Adrenal gland (tissue), 12 donors: ENCODE data around the gene TUBA4B. TPM values are rescaled to one million over a fixed set of nuclear protein-coding genes. Genes with fewer than 3 reads are reported as not detected.

Experiments used
- DNase-seq, 7 donors: peaks; one replicate each; pipeline ENCODE4 v3.0.0-alpha.2; 2019 to 2020
- H3K27ac ChIP-seq, 5 donors: fragments of 200-600 bp; sonication (generic) in 4 of 5; 1 replicate in 3 of 5; 2 replicates in 2 of 5; pipeline versions ENCODE4 v1.5.1 to v1.8.0; 2016 to 2020; ENCODE audit warnings: mild to moderate bottlenecking in 1 of 5
- H3K27me3 ChIP-seq: fragments of 200-600 bp; 2 replicates; pipeline ENCODE4 v1.8.0; 2021
- H3K36me3 ChIP-seq, 2 donors: fragments of 200-600 bp; replicated peaks in 1 of 2; 1 replicate in 1 of 2; 2 replicates in 1 of 2; pipeline versions ENCODE4 v1.5.1 to v1.8.0; 2018 to 2022
- H3K4me1 ChIP-seq, 2 donors: fragments of 200-600 bp; replicated peaks in 1 of 2; 1 replicate in 1 of 2; 2 replicates in 1 of 2; pipeline versions ENCODE4 v1.5.1 to v1.8.0; 2018 to 2021
- H3K4me3 ChIP-seq, 4 donors: fragments of 200-600 bp; sonication (generic) in 3 of 4; one replicate each; pipeline ENCODE4 v1.5.1; 2016 to 2018
- H3K9me3 ChIP-seq, 3 donors: fragments of 200-600 bp; sonication (generic) in 1 of 3; replicated peaks in 1 of 3; 1 replicate in 2 of 3; 2 replicates in 1 of 3; pipeline versions ENCODE4 v1.5.1 to v1.8.0; 2016 to 2021
- CTCF ChIP-seq, 6 experiments: fragments of 450-650 bp in 4 of 6; fragments of 200-600 bp in 2 of 6; sonication (generic) in 1 of 6; IDR thresholded peaks; 1 replicate in 5 of 6; 2 replicates in 1 of 6; pipeline versions ENCODE4 v1.5.1 to v1.8.0; 2016 to 2021; ENCODE audit warnings: antibody characterized with exemption in 6 of 6, mild to moderate bottlenecking in 2 of 6, moderate library complexity in 1 of 6
- POLR2A ChIP-seq, 2 donors: fragments of 450-650 bp; IDR thresholded peaks; one replicate each; pipeline ENCODE4 v1.6.1; 2017; ENCODE audit warnings: antibody characterized with exemption in 2 of 2, mild to moderate bottlenecking in 2 of 2, moderate library complexity in 1 of 2
- WGBS, 4 donors: extraction: QIAGEN DNeasy Blood & Tissue Kit in 2 of 4; methylation state at CpG; one replicate each; pipeline versions ENCODE4 v1.1.5 to v1.1.7; 2013 to 2017; 5-methylcytosine and 5-hydroxymethylcytosine counted together
- intact Hi-C, 2 donors: fragments of 100-400 bp; cut with DNase I; formaldehyde crosslinking; loops; one replicate each; pipeline versions ENCODE4 v1.14.1 to v1.15.0; 2022 to 2023
- polyA plus RNA-seq, 3 donors: library from polyadenylated mRNA; stranded (reverse); fragments of 200-250 nt in 2 of 3; fragments of 350-450 nt in 1 of 3; fragmentation: Illumina TruSeq in 1 of 3; extraction: RNeasy Lipid Tissue Mini Kit (QIAGEN cat#74804) in 1 of 3; gene quantifications; one replicate each; pipeline ENCODE4 v1.2.3, GENCODE V29; 2013 to 2014
- total RNA-seq, 9 donors: library from RNA; depleted of rRNA in 4 of 9; stranded (reverse); fragments of >200 nt in 4 of 9; fragments of 120-200 nt in 1 of 9; fragmentation: NEBNext Ultra II Directional in 1 of 9; extraction: Animal tissue kit (Norgen Biotek cat#: 25700) in 1 of 9; gene quantifications; one replicate each; pipeline versions ENCODE4 v1.1.0 to v1.2.4, GENCODE V29; 2013 to 2023
- donor health status: healthy with polysubstance abuse.
- donor health status: Bipolar disorder and iron deficiency.
- donor health status: DM: yes; HTN: yes; CAD: no.
- donor health status: DM: no; HTN: no; CAD: no.
- donor health status: DM: no; HTN: no; CAD: no.
- donor health status: DM: yes; HTN: yes; CAD: no.

TUBA4B gene
- total and polyA plus RNA-seq, 12 donors, result 0.07 to 0.14 TPM; not detected in 10

- Histone ChIP-seq H3K9me3 (no peaks in the 10 kb centered on the region), H3K36me3 (peaks cover 0 to 18% of the 10 kb centered on the region in 2 donors), H3K4me1 (peaks cover 14 to 21% of the 10 kb centered on the region in 2 donors), H3K4me3 (no peak overlapping the region), H3K27me3 (no peaks in the 10 kb centered on the region), H3K27ac (peak overlapping the region in 1 of 5 donors; percentile 42)
- DNase-seq, result peak in 1 of 7 donors; percentile 28
- intact Hi-C loops, result loop anchor here (10.0 kb wide), 1 partner anchor 51 kb away; no protein-coding TSS in a partner anchor
- TF ChIP-seq POLR2A (IDR thresholded peaks at IDR 0.05) (no peak), CTCF (IDR thresholded peaks at IDR 0.05) (no peak)
- WGBS, 4 donors, result 49 to 77% (median 55%) methylated on average over 2 to 28 of the region's 28 CpGs
Measured at GRCh38 chr2:219243291-219243761, 9.7 kb upstream of the TUBA4B start.

GRCh38 chr2:219244789-219245147 is 8.3 kb upstream of the TUBA4B start:
- TF ChIP-seq POLR2A (IDR thresholded peaks at IDR 0.05) (no peak), CTCF (IDR thresholded peaks at IDR 0.05) (no peak)
- intact Hi-C loops, result loop anchor here (10.0 kb wide), 1 partner anchor 50 kb away; no protein-coding TSS in a partner anchor
- WGBS, 4 donors, result 17 to 26% (median 20%) methylated on average over 5 to 6 of the region's 6 CpGs

GRCh38 chr2:219245148-219245898 is 7.7 kb upstream of the TUBA4B start, which contains the start of the genes GLB1L and STK16:
GLB1L (minus strand) TSS chr2:219245444; CDS start chr2:219243573, 1,871 bp downstream.
STK16 (plus strand) TSS chr2:219245479; CDS start chr2:219246000, 521 bp downstream.
- H3K4me1 ChIP-seq, result peaks cover 28 to 35% of the 10 kb centered on the region in 2 donors
- H3K27ac ChIP-seq, result peak within 1 kb of the TSS; percentile 68 to 96 (median 87)
- DNase-seq, result peak; percentile 92 to 98 (median 96)
- H3K27me3 ChIP-seq, result no peaks in the 10 kb centered on the region
- H3K4me3 ChIP-seq, result peak within 1 kb of the TSS; percentile 54 to 70 (median 65)
- intact Hi-C loops, result loop anchor here (10.0 kb wide), 1 partner anchor 49 kb away; no protein-coding TSS in a partner anchor
- TF ChIP-seq CTCF (IDR thresholded peaks at IDR 0.05) (no peak), POLR2A (IDR thresholded peaks at IDR 0.05) (peak; percentile 68 to 87)
- peaks cover 0 to 17% of the 10 kb centered on the region in 2 donors for H3K36me3 ChIP-seq
- 0 to 1% (median 0%) methylated on average over 3 to 46 of the region's 46 CpGs for WGBS, 4 donors
- no peaks in the 10 kb centered on the region for H3K9me3 ChIP-seq

More at GRCh38 chr2:219244789-219245147, 8.3 kb upstream of the TUBA4B start:
- Histone ChIP-seq H3K27me3 (no peaks in the 10 kb centered on the region), H3K9me3 (no peaks in the 10 kb centered on the region), H3K4me1 (peaks cover 23 to 30% of the 10 kb centered on the region in 2 donors), H3K4me3 (peak overlapping the region in 2 of 4 donors; percentile 67 to 70), H3K27ac (peak overlapping the region; percentile 68 to 96 (median 87)), H3K36me3 (peaks cover 0 to 17% of the 10 kb centered on the region in 2 donors)
- no peak for DNase-seq

GRCh38 chr2:219245899-219246230 is 7.2 kb upstream of the TUBA4B start:
- intact Hi-C loops, result loop anchor here (10.0 kb wide), 1 partner anchor 49 kb away; no protein-coding TSS in a partner anchor
- peak in 2 of 7 donors; percentile 42 to 50 for DNase-seq
- H3K9me3 ChIP-seq, result no peaks in the 10 kb centered on the region
- 11 to 13% (median 12%) methylated on average over 6 to 10 of the region's 10 CpGs for WGBS, 4 donors
- peaks cover 29 to 36% of the 10 kb centered on the region in 2 donors for H3K4me1 ChIP-seq
- peak overlapping the region; percentile 68 to 96 (median 87) for H3K27ac ChIP-seq
- peaks cover 0 to 17% of the 10 kb centered on the region in 2 donors for H3K36me3 ChIP-seq
- H3K4me3 ChIP-seq, result peak overlapping the region; percentile 54 to 70 (median 65)
- no peaks in the 10 kb centered on the region for H3K27me3 ChIP-seq
- TF ChIP-seq POLR2A (IDR thresholded peaks at IDR 0.05) (no peak), CTCF (IDR thresholded peaks at IDR 0.05) (no peak)
